Osteocyte (in vitro differentiated cells): ENCODE measurements around the gene MRPS6. TPM values are rescaled to one million over a fixed set of nuclear protein-coding genes. Genes with fewer than 3 reads are reported as not detected.

Experiments used
- DNase-seq: peaks from one replicate; pipeline ENCODE4 v3.0.0; 2021; ENCODE audit warnings: mixed read lengths; ENCODE audit not compliant: unreplicated experiment; ENCODE audit errors: extremely low spot score
- H3K27ac Mint-ChIP-seq: one replicate; pipeline ENCODE4 v1.8.0; 2021; ENCODE audit warnings: mild to moderate bottlenecking, mixed read lengths; ENCODE audit not compliant: unreplicated experiment
- H3K27me3 Mint-ChIP-seq: one replicate; pipeline ENCODE4 v1.8.0; 2021; ENCODE audit warnings: mixed read lengths; ENCODE audit not compliant: unreplicated experiment
- H3K36me3 Mint-ChIP-seq: one replicate; pipeline ENCODE4 v1.8.0; 2021; ENCODE audit warnings: mixed read lengths; ENCODE audit not compliant: unreplicated experiment
- H3K4me1 Mint-ChIP-seq: one replicate; pipeline ENCODE4 v1.8.0; 2021; ENCODE audit warnings: mixed read lengths; ENCODE audit not compliant: unreplicated experiment
- H3K4me3 Mint-ChIP-seq: one replicate; pipeline ENCODE4 v1.8.0; 2021; ENCODE audit warnings: mild to moderate bottlenecking, moderate library complexity, mixed read lengths; ENCODE audit not compliant: unreplicated experiment
- H3K9me3 Mint-ChIP-seq: one replicate; pipeline ENCODE4 v1.8.0; 2021; ENCODE audit warnings: mixed read lengths; ENCODE audit not compliant: unreplicated experiment
- CTCF ChIP-seq: fragments of 200-600 bp; sonication (generic); IDR thresholded peaks from 2 replicates; pipeline ENCODE4 v1.5.0; 2021; ENCODE audit warnings: antibody characterized with exemption, mild to moderate bottlenecking, moderate library complexity
- total RNA-seq: library from RNA; stranded (reverse); gene quantifications from 2 replicates; pipeline ENCODE4 v1.2.1, GENCODE V29; 2021

The MRPS6 gene
- total RNA-seq, 1 donor from 2014 or later = 124 TPM

- TF ChIP-seq CTCF = no peak
- DNase-seq = no peak
- peak overlapping the region; percentile 93 for H3K4me3 Mint-ChIP-seq
- peaks cover 33% of the 10 kb centered on the region for H3K36me3 Mint-ChIP-seq
- H3K9me3 Mint-ChIP-seq = no peaks in the 10 kb centered on the region
- peak overlapping the region; percentile 84 for H3K27ac Mint-ChIP-seq
- H3K4me1 Mint-ChIP-seq = peaks cover 57% of the 10 kb centered on the region
- no peaks in the 10 kb centered on the region for H3K27me3 Mint-ChIP-seq
These were observed 1.7 kb downstream of the MRPS6 start for GRCh38 chr21:34075091-34075425.

DNA sequence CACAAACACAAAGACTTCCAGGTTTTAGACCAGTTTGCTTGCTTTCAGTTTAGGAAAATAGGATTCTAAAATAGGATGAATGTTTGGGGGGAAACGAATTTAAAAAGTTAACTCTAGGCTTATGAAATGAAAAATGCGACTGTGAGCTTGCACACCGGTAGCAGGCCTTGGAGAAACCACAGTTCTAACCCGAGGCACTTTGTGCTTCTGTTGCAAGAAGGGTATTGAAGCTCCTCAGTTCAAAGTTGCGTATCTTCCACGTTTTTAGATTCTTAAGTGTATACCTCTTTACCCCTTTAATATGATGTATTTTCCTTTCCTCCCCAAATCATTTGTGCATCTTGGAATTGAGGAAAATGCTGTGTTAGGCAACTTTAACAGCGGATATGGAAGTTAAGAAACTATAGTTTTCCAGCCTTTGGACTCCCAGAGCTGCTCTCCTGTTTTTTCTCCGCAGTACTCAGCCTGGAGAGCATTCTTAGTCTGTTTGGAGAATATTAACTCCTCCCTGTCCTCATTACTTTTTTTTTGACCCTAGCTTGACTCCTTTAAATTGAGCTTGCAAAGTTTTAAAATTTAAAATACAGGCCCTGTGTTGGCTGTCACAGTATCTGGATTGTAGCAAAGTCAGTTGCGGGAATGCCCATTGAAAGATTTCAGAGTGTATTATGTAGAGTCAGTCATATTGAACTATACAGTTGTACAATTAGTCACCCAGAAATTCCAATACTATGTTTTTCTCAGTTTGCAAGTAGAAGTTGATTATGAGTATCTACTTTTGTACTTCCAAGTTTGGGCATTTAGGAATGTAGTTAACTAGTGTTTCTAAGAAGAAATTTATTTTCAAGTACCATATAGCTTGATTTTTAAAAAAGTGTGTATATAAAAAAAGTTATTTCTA is 2.6 kb downstream of the MRPS6 start:
- H3K9me3 Mint-ChIP-seq = no peaks in the 10 kb centered on the region
- peak overlapping the region; percentile 67 for H3K27ac Mint-ChIP-seq
- no peak for TF ChIP-seq CTCF
- peaks cover 42% of the 10 kb centered on the region for H3K36me3 Mint-ChIP-seq
- no peaks in the 10 kb centered on the region for H3K27me3 Mint-ChIP-seq
- H3K4me3 Mint-ChIP-seq = peak overlapping the region; percentile 93
- DNase-seq = no peak
- H3K4me1 Mint-ChIP-seq = peaks cover 66% of the 10 kb centered on the region

GRCh38 chr21:34076835-34077234 is 3.5 kb downstream of the MRPS6 start:
- Mint-ChIP-seq H3K27ac (no peak overlapping the region), H3K36me3 (peaks cover 48% of the 10 kb centered on the region), H3K4me3 (peak overlapping the region; percentile 93), H3K4me1 (peaks cover 73% of the 10 kb centered on the region), H3K27me3 (no peaks in the 10 kb centered on the region), H3K9me3 (no peaks in the 10 kb centered on the region)
- no peak for TF ChIP-seq CTCF
- no peak for DNase-seq

DNA sequence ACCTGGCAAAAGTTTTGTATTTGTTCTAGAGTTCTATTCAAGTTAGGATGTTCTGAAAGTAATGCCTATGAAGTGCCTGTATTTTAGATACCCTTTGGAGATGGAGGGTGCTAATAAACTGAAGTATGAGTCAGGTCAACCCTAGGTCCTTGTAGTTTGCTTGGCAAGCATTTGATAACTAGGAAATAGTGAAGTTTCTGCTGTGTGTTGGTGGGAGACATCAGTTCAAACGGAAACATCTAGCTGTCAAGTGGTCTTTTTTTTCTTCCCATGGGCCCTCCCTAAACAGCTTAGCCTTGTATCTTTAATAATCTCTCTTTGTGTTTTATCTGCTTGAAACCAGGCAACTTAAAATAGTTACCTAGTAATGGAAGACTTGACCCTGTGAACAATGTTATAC is 4.5 kb downstream of the MRPS6 start:
- Mint-ChIP-seq H3K27ac (peak overlapping the region; percentile 52), H3K27me3 (no peaks in the 10 kb centered on the region), H3K36me3 (peaks cover 53% of the 10 kb centered on the region), H3K4me1 (peaks cover 79% of the 10 kb centered on the region), H3K9me3 (no peaks in the 10 kb centered on the region), H3K4me3 (peak overlapping the region; percentile 27)
- no peak for TF ChIP-seq CTCF
- no peak for DNase-seq

DNA sequence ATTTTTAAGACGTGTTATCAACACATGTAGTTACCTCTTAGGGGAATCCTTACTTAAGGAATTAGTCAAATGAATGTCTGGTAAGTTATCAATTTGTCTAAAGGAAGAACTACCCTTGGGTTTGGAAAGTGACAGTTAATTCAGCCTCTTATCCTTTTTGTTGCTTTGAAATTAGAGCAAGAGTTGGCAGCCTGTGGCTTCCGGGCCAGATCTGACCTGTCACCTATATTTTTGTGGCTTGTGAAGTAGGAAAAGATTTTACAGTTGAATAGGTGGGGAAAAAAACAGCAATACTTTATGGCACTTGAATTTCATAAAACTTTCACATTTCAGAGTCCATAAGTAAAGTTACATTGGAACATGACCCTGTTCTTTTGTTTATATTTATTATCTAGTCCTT is 5.5 kb downstream of the MRPS6 start:
- Mint-ChIP-seq H3K27me3 (no peaks in the 10 kb centered on the region), H3K36me3 (peaks cover 61% of the 10 kb centered on the region), H3K27ac (no peak overlapping the region), H3K4me3 (no peak overlapping the region), H3K9me3 (no peaks in the 10 kb centered on the region), H3K4me1 (peaks cover 89% of the 10 kb centered on the region)
- TF ChIP-seq CTCF = no peak
- DNase-seq = no peak
